ENCODE results near the gene SCN5A.

- TF ChIP-seq CTCF (IDR thresholded peaks at IDR 0.05): no peak
- no peak for TF ChIP-seq POLR2A (IDR thresholded peaks at IDR 0.05)
Measured at GRCh38 chr3:38545550-38545949, 103.9 kb downstream of the SCN5A start.
